Uterine smooth muscle cell (primary cell): ENCODE results near the gene GLOD4. TPM values are rescaled to one million over a fixed set of nuclear protein-coding genes. Genes with fewer than 3 reads are reported as not detected.

ENCODE experiments used
- total RNA-seq: library from RNA; depleted of rRNA; stranded (reverse); fragments of >200 nt; gene quantifications from 2 replicates; pipeline ENCODE4 v1.2.3, GENCODE V29; 2014

GLOD4 gene, protein sequence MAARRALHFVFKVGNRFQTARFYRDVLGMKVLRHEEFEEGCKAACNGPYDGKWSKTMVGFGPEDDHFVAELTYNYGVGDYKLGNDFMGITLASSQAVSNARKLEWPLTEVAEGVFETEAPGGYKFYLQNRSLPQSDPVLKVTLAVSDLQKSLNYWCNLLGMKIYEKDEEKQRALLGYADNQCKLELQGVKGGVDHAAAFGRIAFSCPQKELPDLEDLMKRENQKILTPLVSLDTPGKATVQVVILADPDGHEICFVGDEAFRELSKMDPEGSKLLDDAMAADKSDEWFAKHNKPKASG
- total RNA-seq: 55.2 and 143 TPM in 2 replicates

DNA sequence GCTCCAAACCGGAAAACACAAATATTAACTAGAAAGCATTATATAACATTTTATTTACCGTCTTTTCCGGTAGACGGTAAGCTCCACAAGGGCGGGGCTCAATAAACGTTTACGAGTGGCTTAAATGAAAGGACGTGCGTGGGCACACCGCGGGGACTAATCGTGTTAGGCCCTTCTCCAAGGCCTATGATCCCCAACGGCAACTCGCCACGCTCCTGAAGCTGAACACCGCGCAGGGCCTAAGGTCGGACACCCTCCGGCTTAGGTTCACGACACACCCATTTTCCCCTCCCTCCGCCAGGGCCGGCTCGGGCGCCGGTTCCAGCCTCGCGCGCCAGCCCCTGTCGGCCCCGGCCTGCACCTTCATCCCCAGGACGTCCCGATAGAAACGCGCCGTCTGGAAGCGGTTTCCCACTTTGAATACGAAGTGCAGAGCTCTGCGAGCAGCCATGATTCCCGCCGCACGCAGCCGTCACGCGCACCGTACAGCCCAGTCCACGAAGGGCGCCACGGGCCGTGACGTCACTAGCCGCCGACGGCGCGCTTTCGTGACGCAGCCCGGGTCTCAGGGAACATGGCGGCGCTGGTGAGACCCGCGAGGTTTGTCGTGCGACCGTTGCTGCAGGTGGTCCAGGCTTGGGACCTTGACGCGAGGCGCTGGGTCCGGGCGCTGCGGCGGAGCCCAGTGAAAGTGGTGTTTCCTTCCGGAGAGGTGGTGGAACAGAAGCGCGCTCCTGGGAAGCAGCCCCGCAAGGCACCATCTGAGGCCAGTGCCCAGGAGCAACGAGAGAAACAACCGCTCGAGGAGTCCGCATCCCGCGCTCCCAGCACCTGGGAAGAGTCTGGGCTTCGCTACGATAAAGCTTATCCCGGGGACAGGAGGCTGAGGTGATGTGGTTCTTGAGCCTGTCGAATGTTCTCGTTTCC, at the start of gene GLOD4, which contains the start of gene MRM3:
GLOD4 (minus strand) TSS at position 476 of the 927 bp plus-strand sequence; CDS start at position 451, 25 bp downstream.
MRM3 (plus strand) TSS at position 549 of the 927 bp plus-strand sequence; CDS start at position 575, 26 bp downstream.

DNA sequence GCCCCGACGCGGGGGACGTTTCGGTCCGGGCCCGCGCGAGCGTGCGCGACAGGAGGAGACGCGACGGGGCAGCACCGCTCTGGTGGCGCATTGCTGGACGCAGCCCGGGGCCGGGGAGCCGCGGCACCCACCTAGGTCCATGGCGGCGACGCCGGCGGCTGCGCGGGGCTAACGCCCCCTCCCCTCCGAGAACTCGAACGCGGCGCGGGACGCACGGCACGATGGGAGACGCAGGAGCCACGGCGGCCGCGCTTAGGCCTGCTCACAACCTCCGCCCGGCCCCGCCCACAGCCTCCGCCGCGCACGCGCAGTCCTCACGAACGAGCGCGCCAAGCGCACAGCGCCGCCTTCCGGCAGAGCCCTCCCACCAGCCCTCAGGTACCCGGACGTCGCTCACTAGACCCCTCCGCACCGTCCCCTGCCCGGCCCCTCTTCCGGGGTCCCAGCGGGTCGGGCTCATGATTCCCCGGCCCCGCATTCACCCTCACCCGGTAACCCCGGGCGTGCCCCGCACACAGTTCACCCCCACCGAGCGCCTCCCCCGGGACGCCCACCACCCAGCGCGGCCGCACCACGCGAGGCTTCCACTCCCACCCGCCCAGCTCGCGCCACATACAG, 30.0 kb downstream of the GLOD4 start, which contains the start of gene GEMIN4:
GEMIN4 (minus strand) TSS at position 263 of the 618 bp plus-strand sequence; CDS start at position 141, 122 bp downstream.

DNA sequence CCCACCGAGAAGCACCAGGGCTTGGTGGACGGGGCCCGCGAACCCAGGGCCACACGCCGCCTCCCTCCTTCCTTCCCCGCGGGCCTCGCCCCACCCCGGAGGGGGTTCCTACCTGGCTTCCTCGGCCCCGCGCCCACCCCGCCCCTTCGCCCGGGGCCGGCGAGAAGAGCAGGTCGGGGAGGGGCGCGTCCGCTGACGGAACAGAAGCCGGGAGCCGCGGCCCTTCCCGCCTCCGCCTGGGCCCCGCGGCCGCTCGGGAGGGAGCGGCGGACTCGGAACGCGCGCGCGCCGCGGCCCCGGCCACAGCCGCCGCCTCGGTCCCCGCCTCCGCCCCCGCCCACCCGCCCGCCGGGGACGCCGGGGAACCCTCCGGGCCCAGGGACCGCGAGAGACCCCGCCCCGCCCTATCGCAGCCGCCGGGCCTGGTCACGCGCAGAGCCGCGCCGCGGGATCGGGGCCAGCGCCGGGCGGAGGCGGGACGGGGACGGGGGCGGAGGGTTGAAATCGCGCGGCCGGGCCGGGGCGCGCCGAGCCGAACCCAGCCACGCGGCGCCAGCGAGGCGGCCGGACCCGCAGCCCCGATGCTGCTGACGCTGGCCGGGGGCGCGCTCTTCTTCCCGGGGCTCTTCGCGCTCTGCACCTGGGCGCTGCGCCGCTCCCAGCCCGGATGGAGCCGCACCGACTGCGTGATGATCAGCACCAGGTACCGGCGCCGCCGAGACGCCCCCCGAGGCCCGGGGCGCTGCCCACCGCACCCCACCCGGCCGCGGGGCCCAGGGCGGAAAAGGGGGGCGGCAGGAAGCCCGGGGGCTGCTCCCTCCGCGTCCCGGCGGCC, 49.8 kb downstream of the GLOD4 start, which contains the start of gene TLCD3A:
TLCD3A (plus strand) TSS at position 530 of the 835 bp plus-strand sequence; CDS start at position 582, 52 bp downstream.

Other genes with a start within 250 kb of the GLOD4 start
- 23.7 and 28.3 TPM in 2 replicates for gene VPS53, start 67.4 kb downstream of the GLOD4 start, total RNA-seq
- 21.9 and 25.5 TPM in 2 replicates for gene TLCD3A, start 49.7 kb downstream of the GLOD4 start, total RNA-seq
- gene GEMIN4, start 30.0 kb downstream of the GLOD4 start, total RNA-seq: 9.7 and 16.3 TPM in 2 replicates
- gene MRM3, start 73 bp upstream of the GLOD4 start, total RNA-seq: 18.5 and 28.7 TPM in 2 replicates
- gene NXN, start 197.5 kb upstream of the GLOD4 start, total RNA-seq: 25.2 and 50.4 TPM in 2 replicates
- 12.9 and 18.0 TPM in 2 replicates for gene TIMM22, start 214.8 kb upstream of the GLOD4 start, total RNA-seq